ENCODE measurements around the gene UNC13A. TPM values are rescaled to one million over a fixed set of nuclear protein-coding genes. Genes with fewer than 3 reads are reported as not detected.

UNC13A gene
- total and polyA plus RNA-seq, 2 donors (not counting 1 experiment from before 2014, with no cell fraction given), result under 0.01 to 0.28 TPM

GRCh38 chr19:17582613-17583012, 105.5 kb downstream of the UNC13A start:
- Histone ChIP-seq H3K4me2 (ENCODE audit: extremely low read depth, insufficient read depth, low read length) (no peak overlapping the region), H3K36me3 (ENCODE audit: control insufficient read depth, insufficient read depth, low read length) (peaks cover 26% of the 10 kb centered on the region), H3K9me3 (ENCODE audit: control insufficient read depth, insufficient read depth, low read depth, low read length) (no peaks in the 10 kb centered on the region), H3K79me2 (ENCODE audit: control insufficient read depth, insufficient read depth, low read length) (no peaks in the 10 kb centered on the region), H3K27me3 (ENCODE audit: control insufficient read depth, insufficient read depth, low read length) (no peaks in the 10 kb centered on the region), H3K9ac (ENCODE audit: insufficient read depth, low read length) (no peak overlapping the region), H2AFZ (ENCODE audit: low read length) (no peak overlapping the region), H3K4me1 (ENCODE audit: control insufficient read depth, extremely low read depth, insufficient read depth, low read length) (no peaks in the 10 kb centered on the region), H3K4me3 (replicated peaks in 1 of 4; ENCODE audit: control extremely low read depth in 1 of 4, insufficient read depth in 1 of 4, low read depth in 3 of 4, low read length in 4 of 4) (no peak overlapping the region), H3K27ac (ENCODE audit: insufficient read depth, low read length) (no peak overlapping the region), H4K20me1 (ENCODE audit: control insufficient read depth, extremely low read depth, insufficient read depth, low read length) (no peaks in the 10 kb centered on the region)
- DNase-seq (ENCODE audit: low read depth in 2 of 2), result no peak
- no peak for TF ChIP-seq EZH2 (IDR thresholded peaks at IDR 0.05; ENCODE audit: low read length, missing control alignments)
- TF ChIP-seq, protein P1, sequence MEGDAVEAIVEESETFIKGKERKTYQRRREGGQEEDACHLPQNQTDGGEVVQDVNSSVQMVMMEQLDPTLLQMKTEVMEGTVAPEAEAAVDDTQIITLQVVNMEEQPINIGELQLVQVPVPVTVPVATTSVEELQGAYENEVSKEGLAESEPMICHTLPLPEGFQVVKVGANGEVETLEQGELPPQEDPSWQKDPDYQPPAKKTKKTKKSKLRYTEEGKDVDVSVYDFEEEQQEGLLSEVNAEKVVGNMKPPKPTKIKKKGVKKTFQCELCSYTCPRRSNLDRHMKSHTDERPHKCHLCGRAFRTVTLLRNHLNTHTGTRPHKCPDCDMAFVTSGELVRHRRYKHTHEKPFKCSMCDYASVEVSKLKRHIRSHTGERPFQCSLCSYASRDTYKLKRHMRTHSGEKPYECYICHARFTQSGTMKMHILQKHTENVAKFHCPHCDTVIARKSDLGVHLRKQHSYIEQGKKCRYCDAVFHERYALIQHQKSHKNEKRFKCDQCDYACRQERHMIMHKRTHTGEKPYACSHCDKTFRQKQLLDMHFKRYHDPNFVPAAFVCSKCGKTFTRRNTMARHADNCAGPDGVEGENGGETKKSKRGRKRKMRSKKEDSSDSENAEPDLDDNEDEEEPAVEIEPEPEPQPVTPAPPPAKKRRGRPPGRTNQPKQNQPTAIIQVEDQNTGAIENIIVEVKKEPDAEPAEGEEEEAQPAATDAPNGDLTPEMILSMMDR (conservative IDR thresholded peaks at IDR 0.05 in 1 of 2, IDR thresholded peaks at IDR 0.05 in 1 of 2; ENCODE audit: low read depth in 1 of 2, low read length in 2 of 2), result no peak

- peaks cover 30% of the 10 kb centered on the region for H3K36me3 ChIP-seq (ENCODE audit: control insufficient read depth, insufficient read depth, low read length)
- no peak for DNase-seq (ENCODE audit: low read depth in 2 of 2)
- no peaks in the 10 kb centered on the region for H3K9me3 ChIP-seq (ENCODE audit: control insufficient read depth, insufficient read depth, low read depth, low read length)
- no peak for TF ChIP-seq EZH2 (IDR thresholded peaks at IDR 0.05; ENCODE audit: low read length, missing control alignments)
- TF ChIP-seq, protein P1 (conservative IDR thresholded peaks at IDR 0.05 in 1 of 2, IDR thresholded peaks at IDR 0.05 in 1 of 2; ENCODE audit: low read depth in 1 of 2, low read length in 2 of 2), result no peak
- H4K20me1 ChIP-seq (ENCODE audit: control insufficient read depth, extremely low read depth, insufficient read depth, low read length), result no peaks in the 10 kb centered on the region
- H3K4me3 ChIP-seq (replicated peaks in 1 of 4; ENCODE audit: control extremely low read depth in 1 of 4, insufficient read depth in 1 of 4, low read depth in 3 of 4, low read length in 4 of 4), result no peak overlapping the region
- no peaks in the 10 kb centered on the region for H3K79me2 ChIP-seq (ENCODE audit: control insufficient read depth, insufficient read depth, low read length)
- no peaks in the 10 kb centered on the region for H3K27me3 ChIP-seq (ENCODE audit: control insufficient read depth, insufficient read depth, low read length)
- H2AFZ ChIP-seq (ENCODE audit: low read length), result no peak overlapping the region
- no peak overlapping the region for H3K4me2 ChIP-seq (ENCODE audit: extremely low read depth, insufficient read depth, low read length)
- no peaks in the 10 kb centered on the region for H3K4me1 ChIP-seq (ENCODE audit: control insufficient read depth, extremely low read depth, insufficient read depth, low read length)
- H3K9ac ChIP-seq (ENCODE audit: insufficient read depth, low read length), result no peak overlapping the region
- no peak overlapping the region for H3K27ac ChIP-seq (ENCODE audit: insufficient read depth, low read length)
These were observed 106.8 kb downstream of the UNC13A start for GRCh38 chr19:17581211-17581874.

DNA sequence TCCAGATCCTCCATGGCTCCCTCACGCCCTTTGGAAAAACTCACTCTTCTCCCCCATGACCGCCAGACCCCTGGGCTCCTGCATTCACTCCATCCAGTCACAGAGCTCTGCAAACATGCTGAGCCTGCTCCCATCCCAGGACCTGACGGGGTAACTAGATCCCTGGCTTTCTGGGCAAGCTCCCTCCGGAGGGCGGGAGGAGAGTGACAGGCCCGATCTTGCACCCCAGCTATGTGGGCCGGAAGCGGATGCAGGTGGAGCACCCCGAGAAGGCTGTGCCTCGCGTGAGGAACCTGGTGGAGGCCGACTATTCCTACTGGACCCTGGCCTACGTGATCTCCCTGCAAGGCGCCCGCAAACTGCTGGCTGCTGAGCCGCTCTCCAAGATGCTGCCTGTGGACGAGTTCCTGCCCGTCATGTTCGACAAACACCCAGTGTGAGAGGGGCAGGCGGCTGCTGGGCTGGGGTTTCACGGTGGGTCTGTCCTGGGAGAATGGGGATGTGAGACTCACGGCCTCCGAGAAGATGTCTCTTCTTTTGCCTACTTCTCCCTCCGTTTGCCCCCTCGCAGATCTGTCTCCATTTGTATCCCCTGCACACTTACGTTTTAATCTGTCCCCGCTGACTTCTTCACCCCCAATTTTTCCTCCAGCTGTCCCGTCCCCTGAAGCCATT, 107.5 kb downstream of the UNC13A start:
- Histone ChIP-seq H3K36me3 (ENCODE audit: control insufficient read depth, insufficient read depth, low read length) (peaks cover 33% of the 10 kb centered on the region), H4K20me1 (ENCODE audit: control insufficient read depth, extremely low read depth, insufficient read depth, low read length) (no peaks in the 10 kb centered on the region), H3K27ac (ENCODE audit: insufficient read depth, low read length) (no peak overlapping the region), H3K4me1 (ENCODE audit: control insufficient read depth, extremely low read depth, insufficient read depth, low read length) (no peaks in the 10 kb centered on the region), H3K27me3 (ENCODE audit: control insufficient read depth, insufficient read depth, low read length) (no peaks in the 10 kb centered on the region), H3K4me2 (ENCODE audit: extremely low read depth, insufficient read depth, low read length) (no peak overlapping the region), H2AFZ (ENCODE audit: low read length) (no peak overlapping the region), H3K79me2 (ENCODE audit: control insufficient read depth, insufficient read depth, low read length) (no peaks in the 10 kb centered on the region), H3K4me3 (replicated peaks in 1 of 4; ENCODE audit: control extremely low read depth in 1 of 4, insufficient read depth in 1 of 4, low read depth in 3 of 4, low read length in 4 of 4) (no peak overlapping the region), H3K9me3 (ENCODE audit: control insufficient read depth, insufficient read depth, low read depth, low read length) (no peaks in the 10 kb centered on the region), H3K9ac (ENCODE audit: insufficient read depth, low read length) (no peak overlapping the region)
- no peak for DNase-seq (ENCODE audit: low read depth in 2 of 2)
- TF ChIP-seq, protein P1 (conservative IDR thresholded peaks at IDR 0.05 in 1 of 2, IDR thresholded peaks at IDR 0.05 in 1 of 2; ENCODE audit: low read depth in 1 of 2, low read length in 2 of 2), result no peak
- TF ChIP-seq EZH2 (IDR thresholded peaks at IDR 0.05; ENCODE audit: low read length, missing control alignments), result no peak

Measured in fibroblast of lung (primary cell).